ENCODE data around the gene ATPAF1.

Gene ATPAF1

GRCh38 chr1:46616277-46617107 lies 51.7 kb downstream of the ATPAF1 start, which contains the start of gene MOB3C:
TSS of gene MOB3C (minus strand) at chr1:46616811. CDS start at chr1:46613321, 3,490 bp downstream.
- DNase-seq (ENCODE audit: low read depth in 1 of 2, low spot score in 1 of 2), result peak; percentile 36 to 53

GRCh38 chr1:46615735-46616134 lies 52.4 kb downstream of the ATPAF1 start:
- DNase-seq (ENCODE audit: low read depth in 1 of 2, low spot score in 1 of 2), result no peak

- no peak for DNase-seq (ENCODE audit: low read depth in 1 of 2, low spot score in 1 of 2)
Observed at GRCh38 chr1:46615088-46615487, 53.1 kb downstream of the ATPAF1 start.

DNA sequence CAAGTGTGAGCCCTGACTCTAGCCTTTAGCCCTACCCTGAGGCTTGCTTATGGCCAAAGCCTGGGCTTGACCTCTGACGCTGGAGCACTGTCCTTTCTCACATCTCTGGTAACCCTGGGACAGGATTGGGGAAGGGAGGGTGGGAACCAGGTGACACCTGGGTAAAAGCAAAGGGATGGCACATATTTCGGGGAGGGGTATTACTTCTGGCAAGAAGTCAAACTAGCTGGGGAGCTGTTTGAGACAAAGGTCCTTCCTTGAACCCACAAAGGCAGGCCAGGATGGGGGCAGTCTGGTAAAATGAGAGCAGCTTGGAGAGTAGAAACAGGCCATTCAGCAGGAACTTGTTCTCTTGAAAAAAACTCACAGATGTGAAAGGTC lies 53.6 kb downstream of the ATPAF1 start:
- DNase-seq (ENCODE audit: low read depth in 1 of 2, low spot score in 1 of 2), result no peak

- DNase-seq (ENCODE audit: low read depth in 1 of 2, low spot score in 1 of 2), result no peak
Observed at GRCh38 chr1:46613661-46614603, 54.2 kb downstream of the ATPAF1 start.

DNA sequence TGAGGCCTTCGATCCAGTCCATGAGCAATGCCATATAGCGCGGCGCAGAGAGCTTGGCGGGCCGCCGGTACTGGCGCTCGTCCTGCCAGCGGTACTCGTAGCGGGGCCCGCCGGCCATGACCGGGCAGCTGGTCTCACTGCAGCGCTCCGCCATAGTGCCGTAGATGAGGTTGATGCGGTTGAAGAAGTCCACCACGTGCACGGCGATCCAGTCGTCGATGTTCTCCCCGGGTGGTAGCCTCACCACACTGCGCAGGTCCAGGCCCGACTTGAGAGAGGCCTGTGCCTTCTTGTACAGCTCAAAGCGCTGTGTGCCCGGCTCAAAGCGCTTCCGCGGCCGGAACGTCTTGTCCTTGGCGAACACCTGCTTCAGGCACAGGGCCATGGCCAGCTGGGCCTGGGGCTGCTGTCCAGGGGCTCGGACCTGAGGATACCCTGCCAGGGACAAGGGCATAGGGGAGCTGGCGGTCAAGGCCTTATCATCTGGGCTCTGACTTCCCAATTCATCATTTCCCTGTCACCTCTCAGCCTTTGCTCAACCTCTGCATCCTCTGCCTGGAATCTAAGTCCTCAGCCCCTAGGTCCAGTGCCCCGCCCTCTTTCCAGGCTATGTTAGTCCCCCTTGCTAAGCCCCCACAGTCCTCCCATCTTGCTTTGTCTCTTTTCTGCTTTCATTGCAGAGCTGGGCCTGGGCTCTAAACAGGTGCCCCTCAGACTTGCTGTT lies 55.1 kb downstream of the ATPAF1 start:
- DNase-seq (ENCODE audit: low read depth in 1 of 2, low spot score in 1 of 2), result no peak

DNA sequence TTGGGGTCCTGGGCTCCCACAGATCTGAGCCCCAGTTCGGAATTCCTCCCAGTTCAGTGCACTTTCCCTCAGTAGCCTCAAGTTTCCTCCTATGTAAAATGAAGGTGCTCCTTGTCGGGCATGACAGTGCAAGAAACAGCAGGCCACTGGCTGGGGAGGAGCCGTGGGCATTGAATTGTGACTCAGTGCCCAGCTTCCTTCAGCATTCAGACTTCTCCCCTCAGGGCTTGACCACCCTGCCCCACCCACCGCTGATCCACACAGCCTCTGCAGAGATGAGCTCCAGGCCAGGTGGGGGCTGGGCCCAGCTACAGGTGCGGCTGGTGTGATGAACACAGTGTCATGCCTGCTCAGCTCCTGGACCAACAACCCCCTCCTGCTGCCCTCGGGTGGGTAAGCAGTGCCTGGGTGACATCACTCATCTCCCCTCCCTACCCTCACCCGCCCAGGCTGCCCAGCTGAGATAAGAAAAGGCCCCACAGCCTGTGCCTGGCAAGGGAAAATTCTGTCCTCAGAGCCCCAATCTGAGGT lies 56.4 kb downstream of the ATPAF1 start:
- DNase-seq (ENCODE audit: low read depth in 1 of 2, low spot score in 1 of 2), result no peak

GRCh38 chr1:46607345-46608130 lies 60.6 kb downstream of the ATPAF1 start:
- DNase-seq (ENCODE audit: low read depth in 1 of 2, low spot score in 1 of 2), result no peak

GRCh38 chr1:46606255-46606965 lies 61.8 kb downstream of the ATPAF1 start:
- no peak for DNase-seq (ENCODE audit: low read depth in 1 of 2, low spot score in 1 of 2)

DNA sequence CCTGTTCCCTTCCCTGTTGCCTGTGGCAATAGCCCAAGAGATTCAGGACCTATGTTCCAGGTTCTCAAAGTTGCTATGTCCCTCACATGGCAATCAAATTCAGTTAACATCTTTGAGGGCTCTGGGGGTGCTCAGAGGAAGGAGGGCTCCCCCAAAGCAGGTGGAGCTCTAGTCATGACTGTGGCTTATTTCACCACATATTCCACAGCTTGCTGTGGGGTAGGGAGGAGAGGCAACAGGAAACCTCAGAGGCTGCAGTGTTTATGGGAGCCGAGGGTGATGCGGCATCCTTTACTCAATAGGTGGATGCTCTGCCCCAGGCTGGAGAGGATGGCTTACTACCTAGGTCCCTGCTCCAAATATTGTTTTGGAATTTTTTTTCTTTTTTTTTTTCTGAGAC lies 62.9 kb downstream of the ATPAF1 start:
- no peak for DNase-seq (ENCODE audit: low read depth in 1 of 2, low spot score in 1 of 2)

DNA sequence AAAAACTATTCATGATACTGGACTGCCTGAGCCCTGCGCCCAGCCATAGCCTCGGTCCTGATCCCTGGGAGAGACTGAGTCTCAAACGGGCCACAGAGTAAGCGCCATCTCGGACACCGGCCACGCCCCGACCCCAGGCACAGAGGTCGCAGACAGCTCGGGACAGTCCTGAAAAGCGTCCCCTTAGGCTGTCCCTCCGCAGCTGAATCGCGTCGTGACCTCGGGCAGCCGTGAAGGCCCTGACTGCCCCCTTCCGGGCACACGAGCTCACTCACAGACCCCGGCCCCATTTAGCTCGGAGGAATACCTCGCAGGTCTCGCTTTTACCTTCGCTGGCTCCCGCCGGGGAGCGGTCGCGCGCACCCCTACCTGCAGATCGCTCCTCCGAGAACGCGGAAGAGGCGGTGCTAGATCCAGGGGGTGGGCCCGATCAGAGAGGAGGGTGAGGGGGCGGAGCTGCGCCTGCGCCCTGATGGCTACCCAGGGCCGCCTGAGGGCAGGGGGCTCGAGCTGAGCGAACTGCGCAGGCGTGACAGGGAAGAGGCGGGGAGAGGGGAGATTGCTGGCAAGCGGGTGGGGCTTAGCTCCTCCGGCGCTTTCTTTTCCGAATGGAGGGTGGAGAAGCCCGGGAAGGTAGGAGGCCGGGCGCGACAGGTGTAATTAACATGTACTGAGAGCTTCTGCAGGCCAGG lies 64.2 kb downstream of the ATPAF1 start, which contains the start of gene MKNK1:
TSS of gene MKNK1 (minus strand) at position 411 of the 692 bp plus-strand sequence. CDS start 20,941 bp downstream, outside the sequence.
- DNase-seq (ENCODE audit: low read depth in 1 of 2, low spot score in 1 of 2), result peak; percentile 97 to 98

DNA sequence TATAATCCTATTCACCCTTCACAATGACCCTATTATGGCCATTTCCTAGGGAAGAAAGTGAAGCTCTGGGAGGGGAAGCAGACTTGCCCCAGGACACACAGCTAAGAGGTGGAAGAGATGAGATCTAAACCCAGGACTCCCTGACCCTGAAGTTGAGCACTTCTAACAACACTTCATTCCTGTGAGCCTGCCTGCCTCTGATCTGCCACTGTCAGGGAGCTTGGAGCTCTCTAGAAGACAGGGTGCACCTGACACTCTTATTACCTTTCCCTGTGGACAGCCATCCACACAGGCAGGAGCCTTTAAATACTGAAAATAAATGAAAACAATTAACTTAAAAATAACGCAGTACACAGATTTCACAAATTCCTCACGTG lies 64.7 kb downstream of the ATPAF1 start:
- DNase-seq (ENCODE audit: low read depth in 1 of 2, low spot score in 1 of 2), result no peak

DNA sequence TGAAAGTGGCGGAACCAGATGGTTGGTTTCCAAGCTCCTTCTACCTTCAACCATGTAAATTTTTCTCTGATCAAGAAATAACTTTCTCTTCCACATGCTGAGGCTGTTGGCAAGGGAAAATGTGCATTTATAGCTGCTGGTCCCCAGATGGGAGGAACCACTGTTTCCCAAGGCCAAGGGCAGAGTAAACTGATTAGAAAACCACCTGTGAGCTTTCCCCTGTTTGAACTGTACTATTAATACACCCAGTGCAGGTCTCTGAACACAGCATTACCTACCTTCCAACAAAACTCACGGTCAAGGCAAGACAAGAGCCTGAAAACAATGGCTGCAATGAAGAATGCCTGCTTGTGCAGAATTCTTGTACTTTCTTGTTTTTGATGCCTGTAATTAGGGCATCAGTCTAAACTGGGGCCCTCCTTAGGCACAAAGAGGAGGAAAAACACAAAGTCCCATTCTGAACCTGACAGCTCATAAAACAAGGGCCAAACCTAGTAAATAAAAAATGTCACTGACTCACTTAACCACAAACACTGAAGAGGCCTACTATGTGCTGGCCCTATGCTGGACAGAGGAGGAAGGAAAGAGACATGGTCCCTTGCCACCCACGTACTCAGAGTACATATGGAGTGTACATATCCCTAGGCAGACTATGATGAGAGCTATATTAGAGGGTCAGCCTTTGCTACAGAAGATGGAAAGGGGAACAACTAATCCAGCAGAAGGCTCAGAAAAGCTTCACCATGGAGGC lies 66.7 kb downstream of the ATPAF1 start:
- no peak for DNase-seq (ENCODE audit: low read depth in 1 of 2, low spot score in 1 of 2)

GRCh38 chr1:46599059-46599970 lies 68.8 kb downstream of the ATPAF1 start:
- DNase-seq (ENCODE audit: low read depth in 1 of 2, low spot score in 1 of 2), result no peak

GRCh38 chr1:46596846-46597245 lies 71.3 kb downstream of the ATPAF1 start:
- no peak for DNase-seq (ENCODE audit: low read depth in 1 of 2, low spot score in 1 of 2)

GRCh38 chr1:46596036-46596435 lies 72.1 kb downstream of the ATPAF1 start:
- no peak for DNase-seq (ENCODE audit: low read depth in 1 of 2, low spot score in 1 of 2)

GRCh38 chr1:46595127-46595526 lies 73.0 kb downstream of the ATPAF1 start:
- no peak for DNase-seq (ENCODE audit: low read depth in 1 of 2, low spot score in 1 of 2)
